ENCODE data around the gene XIRP1.

The XIRP1 gene

DNA sequence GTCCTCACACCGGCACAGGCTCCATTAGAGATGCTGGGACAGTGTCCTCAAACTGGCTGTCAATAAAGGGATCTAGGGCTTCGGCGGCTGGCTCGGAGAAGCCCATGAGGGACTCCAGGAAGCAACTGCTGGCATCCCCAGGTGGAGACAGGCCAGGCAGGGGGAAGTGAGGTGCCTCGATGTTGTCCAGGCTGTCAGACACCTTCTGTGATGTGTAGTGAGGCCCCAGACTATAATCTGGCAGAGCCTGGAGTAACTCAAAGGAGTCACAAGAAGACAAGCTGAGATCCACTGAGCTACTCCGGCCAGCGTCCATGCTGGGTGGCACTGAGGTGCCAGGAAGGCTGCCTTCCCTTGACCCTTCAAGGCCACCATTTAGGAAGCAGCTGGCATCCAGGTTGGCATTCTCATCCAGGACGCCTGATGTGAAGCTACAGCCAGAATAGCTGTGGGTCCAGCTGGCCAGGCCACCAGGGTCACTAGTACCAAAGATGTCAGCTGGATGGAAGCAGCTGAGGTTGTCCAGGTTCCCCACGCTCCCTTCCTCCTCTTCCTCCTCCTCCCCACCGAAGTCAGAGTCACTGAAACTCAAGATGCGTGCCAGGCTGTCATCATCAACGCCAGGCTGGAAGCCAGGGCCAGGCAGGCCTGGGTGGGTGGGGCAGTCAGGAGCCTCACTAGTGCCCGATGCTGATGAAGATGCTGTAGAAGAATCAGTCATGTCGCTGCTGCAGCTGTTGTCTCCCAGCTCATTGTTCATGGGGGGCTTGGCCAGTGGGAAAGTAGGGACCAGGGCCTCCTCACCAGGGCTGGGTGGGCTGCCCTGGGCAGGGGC, 49.1 kb downstream of the XIRP1 start:
- DNase-seq, result no peak

DNA sequence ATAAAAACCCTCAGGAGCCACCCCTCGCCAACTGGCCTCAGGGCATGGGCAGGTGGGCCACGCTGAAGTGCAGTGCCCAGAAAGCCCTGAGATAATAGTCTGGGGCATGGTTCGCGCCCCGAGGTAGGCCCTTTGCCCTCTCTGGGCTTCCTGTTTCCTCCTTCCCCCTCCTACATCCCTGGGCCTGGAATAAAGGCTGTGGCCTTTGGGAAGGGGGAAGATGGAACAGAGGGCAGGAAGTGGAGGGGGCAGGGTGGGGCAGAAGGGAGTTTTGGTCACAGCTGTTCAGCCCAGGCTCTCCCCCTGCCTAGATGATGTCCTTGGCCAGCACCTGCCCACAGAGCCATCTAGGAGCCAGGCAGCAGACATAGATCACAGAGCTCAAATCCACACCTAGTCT, 50.3 kb downstream of the XIRP1 start:
- no peak for DNase-seq

DNA sequence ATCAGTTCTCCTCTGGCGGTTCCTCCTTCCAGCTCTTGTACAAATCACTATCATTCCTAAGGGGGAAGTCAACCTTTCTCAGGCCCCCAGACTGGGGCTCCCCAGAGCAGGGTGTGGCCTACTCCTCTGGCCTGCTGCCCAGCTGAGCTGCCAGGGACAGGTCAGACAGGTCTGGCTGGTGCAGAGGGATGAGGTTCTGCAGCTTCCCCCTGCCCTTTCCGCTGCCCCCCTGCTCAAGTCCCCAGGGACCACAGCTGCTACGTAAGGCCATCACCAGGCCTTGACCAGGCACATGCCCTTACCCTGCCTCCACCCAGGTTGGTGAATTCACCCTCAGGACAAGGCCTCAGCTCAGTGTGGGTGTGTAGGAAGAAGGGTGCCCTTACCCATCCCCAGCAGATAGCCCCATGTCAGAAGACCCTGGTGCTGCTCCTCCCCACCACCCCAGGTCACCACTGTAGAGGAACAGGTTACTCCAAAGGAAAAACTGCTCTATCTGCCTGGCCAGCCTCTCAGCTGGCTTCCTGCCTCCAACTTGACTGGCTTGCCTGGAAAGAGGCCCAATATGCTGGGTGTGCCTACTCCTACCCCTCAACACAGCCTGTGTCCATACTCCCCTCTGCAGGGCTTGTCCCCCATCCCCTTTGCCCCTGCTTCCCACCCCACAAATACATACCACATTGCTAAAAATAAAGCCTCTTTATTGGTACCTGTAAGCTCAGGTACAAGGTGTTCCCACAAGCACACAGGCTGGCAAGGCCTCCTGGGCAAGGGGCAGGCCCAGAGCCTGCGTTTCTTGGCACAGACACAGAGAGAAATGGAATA, 51.0 kb downstream of the XIRP1 start:
- DNase-seq, result no peak

DNA sequence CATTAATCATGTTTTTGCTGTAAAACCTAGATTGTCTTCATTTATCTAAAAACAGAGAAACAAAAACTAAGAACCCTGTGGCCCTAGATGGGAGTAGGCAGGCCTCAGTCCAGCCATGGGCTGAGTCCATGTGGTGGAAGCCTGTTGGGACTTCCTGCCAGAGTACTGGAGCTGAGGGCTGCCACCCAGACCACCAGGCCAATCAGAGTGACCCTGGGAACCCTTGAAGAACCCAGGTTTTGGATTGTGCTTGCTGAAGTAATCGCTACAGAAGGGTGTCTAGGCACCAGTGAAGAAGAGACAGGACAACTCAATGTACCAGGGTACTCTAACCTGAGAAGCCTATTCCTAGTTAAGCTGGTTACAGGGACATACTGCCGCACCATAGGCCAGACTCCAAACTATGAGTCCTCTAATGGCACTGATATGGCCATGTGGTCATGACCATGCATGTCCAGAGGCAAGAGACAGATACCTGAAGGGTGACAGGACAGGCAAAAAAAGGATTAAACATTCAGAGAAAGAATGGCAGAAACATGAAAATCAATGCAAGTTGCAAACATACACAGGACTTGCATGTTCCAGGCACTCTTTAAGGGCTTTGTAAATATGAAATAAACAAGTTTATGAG, 51.9 kb downstream of the XIRP1 start:
- DNase-seq, result no peak

DNA sequence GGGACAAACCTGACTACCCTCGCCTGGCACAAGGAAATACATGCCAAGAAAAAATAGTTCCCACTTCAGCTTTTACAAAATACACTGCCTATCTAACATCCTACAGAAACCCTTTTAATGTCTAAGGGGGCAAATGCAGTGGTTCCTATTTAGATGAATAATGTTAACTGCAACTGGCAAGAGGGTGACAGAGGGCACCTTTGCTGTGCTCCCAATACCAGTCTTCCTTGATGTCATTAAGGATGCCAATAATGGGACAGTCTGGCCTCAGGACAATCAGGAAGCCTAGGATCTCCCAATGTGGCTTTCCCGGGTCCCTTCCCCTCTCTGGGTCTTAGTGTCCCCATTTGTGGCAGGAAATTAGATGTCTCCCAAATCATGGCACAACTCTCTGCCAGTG, 53.0 kb downstream of the XIRP1 start:
- DNase-seq, result no peak

DNA sequence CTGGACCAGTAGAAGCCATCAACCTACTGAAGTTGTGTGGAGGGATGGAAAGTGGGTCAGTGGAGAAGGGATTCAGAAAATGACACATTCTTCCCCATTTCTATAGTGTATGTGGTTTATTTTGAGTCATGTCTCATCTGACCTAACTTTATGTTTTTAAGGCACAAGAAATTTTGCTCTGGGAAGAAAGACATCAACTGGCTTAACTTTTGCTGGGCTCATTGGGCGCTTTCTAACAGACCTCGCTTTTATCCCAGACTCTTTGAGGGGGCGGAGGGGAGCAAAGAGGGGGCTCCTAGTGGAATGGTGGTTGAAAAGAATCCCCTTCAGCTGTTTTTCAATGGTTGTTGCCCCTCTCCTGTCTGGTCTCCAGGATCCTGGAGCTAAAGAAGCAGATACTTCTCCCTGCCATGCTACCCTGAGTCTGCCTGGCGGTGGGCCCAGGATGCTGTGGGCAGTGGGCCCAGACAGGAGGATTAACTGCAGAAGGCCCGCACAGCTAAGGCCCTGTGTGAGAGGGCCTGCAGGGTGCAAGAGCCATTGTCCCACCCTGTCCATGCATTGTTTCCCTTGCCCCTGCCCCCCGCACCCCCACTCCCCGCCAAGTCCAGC, 53.5 kb downstream of the XIRP1 start:
- no peak for DNase-seq

DNA sequence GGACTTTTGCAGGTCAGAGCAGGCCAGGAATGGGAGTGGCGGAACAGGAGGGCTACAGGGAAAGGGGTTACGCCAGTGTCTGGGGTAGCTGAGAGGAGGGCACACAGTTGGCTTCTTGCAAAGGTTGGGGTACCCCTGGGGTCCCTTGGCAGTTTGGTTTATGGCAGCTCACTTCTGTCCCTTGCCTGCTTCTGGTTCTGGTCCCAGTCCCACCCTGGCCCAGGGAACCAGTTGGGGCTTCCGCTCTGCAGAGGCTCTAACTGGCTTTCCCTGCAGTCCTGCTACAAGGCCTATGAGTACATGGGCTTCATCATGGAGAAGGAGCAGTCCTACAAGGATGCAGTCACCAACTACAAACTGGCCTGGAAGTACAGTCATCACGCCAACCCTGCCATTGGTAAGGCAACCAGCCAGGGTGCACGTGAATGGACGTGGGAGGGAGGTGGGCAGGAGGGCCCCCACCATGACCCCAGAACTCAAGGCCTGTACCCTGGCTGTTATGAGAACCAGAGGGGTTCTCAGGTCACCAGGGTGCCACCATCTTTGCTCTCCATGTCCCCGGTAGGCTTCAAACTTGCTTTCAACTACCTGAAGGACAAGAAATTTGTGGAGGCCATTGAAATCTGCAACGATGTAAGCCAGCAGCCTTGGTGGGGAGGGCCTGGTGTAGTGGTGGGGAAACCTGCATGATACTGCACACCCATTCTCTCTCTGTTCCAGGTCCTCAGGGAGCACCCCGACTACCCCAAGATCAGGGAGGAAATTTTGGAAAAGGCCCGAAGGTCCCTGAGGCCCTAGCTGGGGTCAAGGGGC, 54.2 kb downstream of the XIRP1 start:
- DNase-seq, result no peak

DNA sequence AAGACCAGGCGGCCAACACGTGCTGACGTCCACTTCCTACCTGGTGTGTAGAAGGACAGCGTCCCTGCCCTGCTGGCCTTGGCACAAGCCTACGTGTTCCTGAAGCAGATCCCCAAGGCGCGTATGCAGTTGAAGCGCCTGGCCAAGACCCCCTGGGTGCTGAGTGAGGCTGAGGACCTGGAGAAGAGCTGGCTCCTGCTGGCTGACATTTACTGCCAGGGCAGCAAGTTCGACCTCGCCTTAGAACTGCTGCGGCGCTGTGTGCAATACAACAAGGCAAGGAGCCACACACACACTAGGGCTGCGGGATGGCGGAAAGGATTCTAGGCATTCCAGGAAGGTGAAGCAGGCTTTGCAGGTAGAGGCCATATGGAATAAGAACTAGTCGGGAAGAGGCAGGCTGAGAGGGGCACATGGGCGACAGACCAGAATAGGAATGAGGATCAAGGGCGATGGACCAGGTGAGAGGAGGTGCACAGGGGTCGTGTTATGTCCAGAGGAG, 54.9 kb downstream of the XIRP1 start:
- no peak for DNase-seq

DNA sequence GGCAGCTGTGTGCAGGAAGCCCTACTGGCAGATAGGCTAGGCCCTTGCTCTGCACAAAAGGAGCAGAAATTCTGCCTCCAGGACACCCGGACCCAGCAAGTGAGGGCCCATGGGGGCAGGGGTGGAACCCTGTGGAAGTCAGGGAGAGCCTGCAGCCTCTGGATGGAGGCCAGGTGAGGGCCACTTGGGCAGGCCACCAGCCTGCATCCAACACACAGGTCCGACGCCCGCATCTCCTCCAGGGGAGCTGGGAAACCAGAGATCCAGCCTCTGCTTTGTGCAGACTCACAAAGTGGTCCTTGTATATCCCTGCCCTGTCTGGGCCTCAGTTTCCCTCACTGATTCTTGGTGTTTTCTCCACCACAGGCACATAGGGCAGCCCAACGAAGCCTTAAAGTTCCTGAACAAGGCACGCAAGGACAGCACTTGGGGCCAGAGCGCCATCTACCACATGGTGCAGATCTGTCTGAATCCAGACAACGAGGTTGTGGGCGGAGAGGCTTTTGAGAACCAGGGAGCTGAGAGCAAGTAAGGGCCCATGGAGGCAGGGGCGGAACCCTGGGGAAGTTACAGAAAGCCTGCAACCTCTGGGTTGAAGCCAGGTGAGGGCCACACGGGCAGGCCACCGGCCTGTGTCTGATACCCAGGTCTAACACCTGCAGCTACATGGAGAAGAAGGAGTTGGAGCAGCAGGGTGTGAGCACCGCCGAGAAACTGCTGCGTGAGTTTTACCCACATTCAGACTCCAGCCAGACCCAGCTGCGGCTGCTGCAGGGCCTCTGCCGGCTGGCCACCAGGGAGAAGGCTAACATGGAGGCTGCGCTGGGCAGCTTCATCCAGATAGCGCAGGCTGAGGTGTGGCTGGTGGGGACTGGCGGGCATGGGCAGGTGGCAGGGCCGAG, 55.6 kb downstream of the XIRP1 start:
- no peak for DNase-seq

DNA sequence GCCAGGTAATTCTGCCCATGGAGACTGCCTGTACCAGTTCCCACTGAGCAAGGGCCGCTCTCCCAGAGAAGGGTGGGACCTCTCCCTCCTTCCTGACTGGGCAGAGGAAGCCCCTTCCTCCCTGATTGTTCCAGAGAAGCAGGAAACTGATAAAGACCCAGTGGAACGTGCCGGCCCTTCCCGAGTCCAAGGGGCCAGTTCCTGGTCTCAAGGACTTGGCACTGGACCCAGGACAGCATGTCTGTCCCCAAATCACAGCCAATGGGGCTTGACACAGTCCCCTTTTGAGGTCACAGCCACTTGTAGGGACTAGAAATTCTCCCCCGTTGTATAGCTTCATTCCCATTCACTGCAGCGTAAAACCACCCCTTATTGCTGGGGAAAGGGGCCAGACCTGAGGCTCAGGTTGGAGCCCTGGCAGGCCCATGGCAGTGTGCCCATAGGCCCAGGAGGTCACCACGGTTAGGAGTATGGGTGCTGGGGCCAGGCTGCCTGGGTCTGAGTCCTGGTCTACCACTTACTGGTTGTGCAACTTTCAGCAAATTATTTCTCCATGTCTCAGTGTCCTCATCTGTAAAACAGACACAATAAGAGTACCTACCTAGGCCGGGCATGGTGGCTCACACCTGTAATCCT, 57.1 kb downstream of the XIRP1 start:
- DNase-seq, result no peak

DNA sequence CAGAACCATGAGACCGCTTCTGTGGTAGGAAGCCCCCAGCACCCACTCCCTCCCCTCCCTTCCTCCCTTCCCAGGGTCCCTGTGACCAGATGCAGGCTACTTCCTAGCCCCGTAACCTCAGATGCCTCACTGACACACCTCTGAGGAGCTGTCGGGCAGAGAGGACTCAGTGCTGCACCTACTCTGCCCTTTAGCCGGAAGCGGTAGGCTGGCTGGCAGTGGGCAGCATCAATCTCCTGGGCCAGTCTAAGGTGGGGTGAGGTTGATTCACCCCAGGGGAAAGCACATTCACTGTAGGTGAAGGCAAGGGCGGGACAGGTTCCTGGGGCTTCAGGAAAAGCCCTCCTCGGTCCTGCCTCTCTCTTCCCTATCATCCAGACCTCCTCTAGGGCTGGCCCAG, 58.1 kb downstream of the XIRP1 start:
- DNase-seq, result no peak

DNA sequence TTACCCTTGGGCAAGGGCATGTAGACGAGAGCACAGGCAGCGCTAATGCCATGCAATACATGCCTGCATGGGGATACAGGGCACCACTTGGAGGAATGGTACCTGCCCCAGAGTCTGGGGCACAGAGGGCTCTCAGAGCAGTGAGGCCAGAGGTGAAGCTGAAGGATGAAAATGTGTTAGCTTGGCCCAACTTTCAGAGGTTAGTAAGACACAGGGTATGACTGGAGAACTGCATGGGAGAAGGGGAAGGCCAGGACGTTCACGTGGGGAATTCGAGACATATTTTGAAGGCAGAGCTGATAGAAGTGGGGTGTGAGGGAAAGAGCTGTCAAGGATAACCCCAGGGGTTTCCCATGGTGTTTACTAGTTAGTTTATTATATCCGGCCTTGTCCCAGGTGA, 58.6 kb downstream of the XIRP1 start:
- DNase-seq, result no peak

All from activated CD4-positive, alpha-beta T cell treated with anti-CD3 and anti-CD28 coated beads for 4 hours (primary cell).